Stomach smooth muscle (tissue), 2 donors: Measurements from ENCODE around the gene RPTOR.
A peak's percentile ranks its signal among the peaks of the same experiment; 100 is the strongest.

Source experiments
- H3K27ac ChIP-seq: one replicate; pipeline ENCODE4 v1.7.0; 2013; ENCODE audit warnings: mild to moderate bottlenecking, low read length, inconsistent platforms
- H3K27me3 ChIP-seq, 2 donors: one replicate each; pipeline ENCODE4 v1.7.0; 2013; ENCODE audit warnings: low read length in 2 of 2; ENCODE audit not compliant: insufficient read depth in 2 of 2, control insufficient read depth in 1 of 2
- H3K36me3 ChIP-seq, 2 donors: one replicate each; pipeline ENCODE4 v1.7.0; 2013; ENCODE audit warnings: low read length in 2 of 2; ENCODE audit not compliant: control insufficient read depth in 2 of 2, insufficient read depth in 2 of 2
- H3K4me1 ChIP-seq: one replicate; pipeline ENCODE4 v1.7.0; 2013; ENCODE audit warnings: low read length; ENCODE audit not compliant: control insufficient read depth, insufficient read depth
- H3K4me3 ChIP-seq, 2 donors: one replicate each; pipeline ENCODE4 v1.7.0; 2013; ENCODE audit warnings: low read length in 2 of 2
- H3K9ac ChIP-seq, 2 donors: one replicate each; pipeline ENCODE4 v1.7.0; 2013; ENCODE audit warnings: low read length in 2 of 2, mild to moderate bottlenecking in 1 of 2
- H3K9me3 ChIP-seq, 2 donors: one replicate each; pipeline ENCODE4 v1.7.0; 2013; ENCODE audit warnings: low read length in 2 of 2; ENCODE audit not compliant: control insufficient read depth in 2 of 2
- donor health status: healthy.
- donor health status: Pancreatic carcinoma.

Gene RPTOR

GRCh38 chr17:80957461-80957941, 412.9 kb downstream of the RPTOR start:
- peaks cover 37% of the 10 kb centered on the region for H3K4me1 ChIP-seq
- no peak overlapping the region for H3K4me3 ChIP-seq
- H3K27me3 ChIP-seq = no peaks in the 10 kb centered on the region
- no peaks in the 10 kb centered on the region for H3K9me3 ChIP-seq
- H3K27ac ChIP-seq = peak overlapping the region; percentile 31
- H3K9ac ChIP-seq = no peak overlapping the region
- H3K36me3 ChIP-seq = peaks cover 2% of the 10 kb centered on the region in 2 donors

GRCh38 chr17:80959330-80960036, 414.8 kb downstream of the RPTOR start:
- Histone ChIP-seq H3K4me1 (peaks cover 37% of the 10 kb centered on the region), H3K27me3 (no peaks in the 10 kb centered on the region), H3K4me3 (peak overlapping the region in 1 of 2 donors; percentile 55), H3K36me3 (peaks cover 2 to 4% of the 10 kb centered on the region in 2 donors), H3K27ac (peak overlapping the region; percentile 99), H3K9me3 (no peaks in the 10 kb centered on the region), H3K9ac (peak overlapping the region; percentile 70 to 72)

GRCh38 chr17:80960037-80960796, 415.6 kb downstream of the RPTOR start:
- H3K4me1 ChIP-seq = peaks cover 37% of the 10 kb centered on the region
- peak overlapping the region; percentile 99 for H3K27ac ChIP-seq
- peaks cover under 1 to 2% of the 10 kb centered on the region in 2 donors for H3K36me3 ChIP-seq
- no peaks in the 10 kb centered on the region for H3K27me3 ChIP-seq
- H3K4me3 ChIP-seq = peak overlapping the region in 1 of 2 donors; percentile 55
- no peaks in the 10 kb centered on the region for H3K9me3 ChIP-seq
- H3K9ac ChIP-seq = peak overlapping the region; percentile 70 to 72

- Histone ChIP-seq H3K9ac (peak overlapping the region; percentile 36 to 70), H3K9me3 (no peaks in the 10 kb centered on the region), H3K27me3 (no peaks in the 10 kb centered on the region), H3K4me3 (peak overlapping the region in 1 of 2 donors; percentile 55), H3K4me1 (peaks cover 37% of the 10 kb centered on the region), H3K27ac (peak overlapping the region; percentile 99), H3K36me3 (peaks cover 2 to 3% of the 10 kb centered on the region in 2 donors)
Measured at GRCh38 chr17:80960797-80961452, 416.3 kb downstream of the RPTOR start.

- Histone ChIP-seq H3K27ac (peak overlapping the region; percentile 99), H3K9me3 (no peaks in the 10 kb centered on the region), H3K9ac (peak overlapping the region; percentile 36 to 70), H3K27me3 (no peaks in the 10 kb centered on the region), H3K4me3 (no peak overlapping the region), H3K36me3 (peaks cover 2 to 3% of the 10 kb centered on the region in 2 donors), H3K4me1 (peaks cover 37% of the 10 kb centered on the region)
Measured at GRCh38 chr17:80961541-80962330, 417.1 kb downstream of the RPTOR start.

GRCh38 chr17:80962356-80963329, 418.0 kb downstream of the RPTOR start:
- Histone ChIP-seq H3K9me3 (no peaks in the 10 kb centered on the region), H3K36me3 (peaks cover 2 to 3% of the 10 kb centered on the region in 2 donors), H3K4me3 (no peak overlapping the region), H3K27ac (peak overlapping the region; percentile 99), H3K4me1 (peaks cover 37% of the 10 kb centered on the region), H3K9ac (peak overlapping the region; percentile 21 to 36), H3K27me3 (no peaks in the 10 kb centered on the region)

GRCh38 chr17:80963812-80964543, 419.3 kb downstream of the RPTOR start:
- Histone ChIP-seq H3K9me3 (no peaks in the 10 kb centered on the region), H3K36me3 (peaks cover 2 to 3% of the 10 kb centered on the region in 2 donors), H3K4me1 (peaks cover 43% of the 10 kb centered on the region), H3K4me3 (no peak overlapping the region), H3K9ac (no peak overlapping the region), H3K27me3 (no peaks in the 10 kb centered on the region), H3K27ac (peak overlapping the region; percentile 18)

- no peak overlapping the region for H3K9ac ChIP-seq
- H3K4me1 ChIP-seq = peaks cover 43% of the 10 kb centered on the region
- peaks cover 2 to 3% of the 10 kb centered on the region in 2 donors for H3K36me3 ChIP-seq
- no peaks in the 10 kb centered on the region for H3K27me3 ChIP-seq
- no peaks in the 10 kb centered on the region for H3K9me3 ChIP-seq
- H3K4me3 ChIP-seq = no peak overlapping the region
- no peak overlapping the region for H3K27ac ChIP-seq
Measured at GRCh38 chr17:80964544-80964856, 419.9 kb downstream of the RPTOR start.
